HG02588 (cell line): ENCODE measurements around the gene FXYD3.
A peak's percentile ranks its signal among the peaks of the same experiment; 100 is the strongest.
"Not testable (repeated sequence)": the region's sequence is repeated elsewhere in the genome, so short reads cannot be mapped to it uniquely, and the experiment has no call there.

Source experiments
- ATAC-seq: cut with Tn5 transposase; IDR thresholded peaks from one replicate; pipeline ENCODE4 v1.9.1; 2021; ENCODE audit warnings: mild to moderate bottlenecking, moderate library complexity; ENCODE audit not compliant: unreplicated experiment

The FXYD3 gene

DNA sequence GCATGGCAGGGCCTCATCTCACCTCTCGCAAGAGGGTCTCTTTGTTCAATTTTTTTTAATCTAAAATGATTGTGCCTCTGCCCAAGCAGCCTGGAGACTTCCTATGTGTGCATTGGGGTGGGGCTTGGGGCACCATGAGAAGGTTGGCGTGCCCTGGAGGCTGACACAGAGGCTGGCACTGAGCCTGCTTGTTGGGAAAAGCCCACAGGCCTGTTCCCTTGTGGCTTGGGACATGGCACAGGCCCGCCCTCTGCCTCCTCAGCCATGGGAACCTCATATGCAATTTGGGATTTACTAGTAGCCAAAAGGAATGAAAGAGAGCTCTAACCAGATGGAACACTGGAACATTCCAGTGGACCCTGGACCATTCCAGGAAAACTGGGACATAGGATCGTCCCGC is 8.0 kb downstream of the FXYD3 start:
- ATAC-seq, result no peak

DNA sequence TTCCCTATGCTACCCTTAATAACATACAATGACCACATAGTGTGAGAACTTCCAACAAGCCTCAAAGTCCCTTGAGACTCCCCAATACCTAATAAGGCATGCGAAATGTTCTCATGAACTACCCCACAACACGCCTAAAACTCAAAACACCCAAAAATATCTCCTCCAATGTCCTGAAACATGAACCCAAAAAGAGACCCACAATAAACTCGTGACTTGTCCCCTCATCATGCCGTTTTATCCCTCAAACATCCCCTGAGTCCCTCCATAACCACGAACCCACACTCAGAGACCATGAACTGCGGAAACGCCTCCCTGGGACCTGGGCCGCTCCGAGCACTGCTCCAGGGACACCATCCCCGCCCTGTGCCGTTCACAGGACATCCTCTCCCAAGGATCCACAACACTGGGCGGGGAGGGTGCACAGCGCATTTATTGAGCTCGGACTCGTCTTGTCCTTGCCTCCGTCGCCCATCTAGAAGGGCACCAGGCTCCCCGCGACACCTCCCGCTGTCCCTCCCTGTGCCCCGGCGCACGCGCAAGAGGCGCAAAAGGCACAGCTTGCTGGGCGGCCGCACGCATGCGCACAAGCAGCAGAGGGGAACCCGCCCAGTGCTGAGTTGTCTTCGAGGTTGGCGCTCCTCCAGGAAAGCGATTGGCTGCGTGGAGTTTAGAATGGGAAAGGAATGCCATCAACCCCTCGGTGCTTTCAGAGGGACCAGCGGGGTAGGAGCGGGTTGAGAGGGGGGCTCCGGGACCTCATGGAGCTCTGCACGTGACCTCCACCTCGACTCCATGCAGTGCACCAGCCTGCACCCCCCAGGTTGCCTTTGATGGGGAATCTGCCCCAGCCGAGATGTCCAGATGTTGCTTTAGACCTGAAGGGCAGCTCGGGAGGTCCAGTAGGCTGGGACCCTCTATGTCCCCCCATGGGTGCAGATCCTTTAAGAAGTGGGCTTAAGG is 8.8 kb downstream of the FXYD3 start:
- peak; percentile 74 for ATAC-seq

DNA sequence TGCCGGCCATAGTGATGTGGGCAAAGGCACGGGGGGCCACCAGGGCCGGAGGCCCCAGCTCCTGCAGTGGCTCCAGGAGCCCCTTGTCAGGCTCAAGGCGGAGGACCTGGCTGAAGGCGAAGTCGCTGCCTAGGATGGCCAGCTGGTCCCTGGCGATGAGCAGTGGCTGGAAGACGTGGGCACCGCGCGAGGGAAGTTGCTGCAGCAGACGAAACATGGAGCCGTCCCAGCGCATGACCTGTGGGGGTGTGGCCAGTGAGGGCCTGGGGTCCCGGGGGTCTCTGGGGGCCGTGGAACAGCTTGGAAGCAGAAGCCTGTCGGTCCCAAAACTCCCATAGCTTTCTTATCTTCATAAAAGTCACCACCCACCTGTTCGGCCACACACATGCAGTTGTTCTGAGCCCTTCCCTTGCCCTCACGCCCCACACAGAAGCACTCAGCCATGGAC is 9.7 kb downstream of the FXYD3 start:
- ATAC-seq, result no peak

DNA sequence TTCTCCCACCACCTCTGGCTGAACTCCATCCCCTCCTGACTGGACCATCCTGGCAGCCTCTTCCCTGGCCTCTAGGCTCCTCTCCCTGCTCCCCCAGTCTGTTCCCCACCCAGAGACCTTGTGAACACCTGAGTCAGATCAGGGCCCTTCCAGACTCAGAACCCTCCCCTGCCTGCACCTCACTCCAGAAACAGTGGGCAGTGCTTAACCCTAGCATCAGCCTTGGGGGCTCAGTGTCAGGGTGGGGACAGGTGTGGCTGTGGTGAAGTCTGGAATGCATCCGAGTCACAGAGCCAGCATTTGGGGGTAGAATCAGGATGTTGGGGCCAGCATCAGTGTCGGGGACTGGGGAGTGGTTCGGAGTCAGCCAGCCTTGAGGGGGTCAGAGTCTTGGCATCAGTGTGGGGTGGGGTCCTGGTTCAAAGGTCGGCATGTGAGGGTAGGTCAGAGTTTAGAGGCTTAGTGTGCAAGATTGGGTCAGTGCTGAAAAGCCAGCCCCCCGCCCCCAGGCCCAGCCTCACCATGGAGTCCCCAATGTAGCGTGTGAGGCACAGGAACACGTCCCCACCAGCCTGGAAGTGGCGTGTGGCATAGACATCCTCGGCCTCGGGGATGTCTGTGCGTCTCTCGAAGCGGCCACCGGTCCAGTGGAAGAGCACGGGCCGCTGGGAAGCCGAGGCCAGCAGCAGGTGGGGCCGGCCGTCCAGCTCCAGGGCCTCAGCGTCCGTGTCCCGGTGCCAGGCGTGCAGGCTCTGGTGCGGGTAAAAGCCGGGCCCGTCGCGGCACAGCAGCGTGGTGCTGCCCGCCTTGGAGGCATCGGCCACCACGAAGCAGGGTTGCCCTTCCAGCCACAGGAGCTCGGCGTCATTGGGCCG is 10.4 kb downstream of the FXYD3 start:
- no peak for ATAC-seq

DNA sequence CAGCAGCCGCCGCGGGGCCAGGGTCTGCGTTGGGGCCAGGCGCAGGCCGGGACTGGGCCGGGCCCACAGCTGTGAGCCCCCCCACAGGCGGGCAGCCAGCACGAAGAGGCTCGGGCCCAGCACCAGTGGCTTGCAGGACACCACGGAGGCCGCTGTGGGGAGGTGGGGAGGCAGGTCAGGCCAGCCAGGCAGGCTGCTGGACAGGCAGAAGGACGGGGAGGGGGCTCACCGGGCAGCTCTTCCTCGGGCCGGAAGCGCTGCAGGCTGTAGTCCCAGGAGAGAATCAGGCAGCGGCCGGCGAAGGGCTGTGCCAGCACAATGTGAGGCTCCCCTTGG is 11.0 kb downstream of the FXYD3 start:
- no peak for ATAC-seq

DNA sequence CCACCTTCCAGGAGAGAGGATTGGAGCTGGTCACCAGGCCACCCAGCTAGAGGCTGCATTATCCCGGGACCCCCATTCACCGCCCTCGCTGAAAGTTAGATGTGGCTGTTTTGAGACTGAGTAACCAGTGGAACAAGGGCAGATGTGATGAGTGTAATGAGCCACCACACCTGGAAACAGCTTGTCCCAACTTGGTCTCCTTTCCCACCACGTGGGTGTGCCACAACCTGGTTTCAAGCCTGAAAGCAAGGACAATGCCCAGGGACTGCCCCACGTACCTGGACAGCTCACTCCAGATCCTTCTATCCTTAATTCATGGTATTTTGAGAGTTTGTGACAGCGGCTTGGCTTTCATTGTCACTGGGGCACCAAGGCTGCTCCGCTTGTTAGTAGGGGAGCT is 12.2 kb downstream of the FXYD3 start:
- ATAC-seq, result no peak

DNA sequence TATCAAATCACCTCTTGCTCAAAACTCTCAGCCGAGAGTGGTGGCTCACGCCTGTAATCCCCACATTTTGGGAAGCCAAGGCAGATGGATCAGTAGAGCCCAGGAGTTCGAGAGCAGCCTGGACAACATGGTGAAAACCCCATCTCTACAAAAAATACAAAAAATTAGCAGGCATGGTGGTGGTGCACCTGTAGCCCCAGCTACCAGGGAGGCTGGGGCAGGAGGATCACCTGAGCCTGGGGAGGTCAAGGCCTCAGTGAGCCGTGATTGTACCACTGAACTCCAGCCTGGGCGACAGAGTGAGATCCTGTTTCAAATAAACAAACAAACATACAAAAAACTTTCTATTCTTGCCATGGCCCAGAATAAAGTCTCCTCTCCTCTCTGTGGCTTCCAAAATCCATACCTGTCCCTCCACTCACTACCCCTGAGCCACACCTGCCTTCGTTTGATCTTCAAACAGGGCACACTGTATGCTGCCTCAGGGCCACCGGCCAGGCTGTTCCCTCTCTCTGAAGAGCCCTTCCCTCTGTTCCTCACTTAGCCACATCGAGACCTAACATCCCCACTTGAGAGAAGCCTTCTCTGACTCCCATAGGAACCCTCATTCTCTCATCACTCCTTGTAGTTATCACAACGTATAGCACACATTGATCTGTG is 12.9 kb downstream of the FXYD3 start:
- ATAC-seq, result no peak

DNA sequence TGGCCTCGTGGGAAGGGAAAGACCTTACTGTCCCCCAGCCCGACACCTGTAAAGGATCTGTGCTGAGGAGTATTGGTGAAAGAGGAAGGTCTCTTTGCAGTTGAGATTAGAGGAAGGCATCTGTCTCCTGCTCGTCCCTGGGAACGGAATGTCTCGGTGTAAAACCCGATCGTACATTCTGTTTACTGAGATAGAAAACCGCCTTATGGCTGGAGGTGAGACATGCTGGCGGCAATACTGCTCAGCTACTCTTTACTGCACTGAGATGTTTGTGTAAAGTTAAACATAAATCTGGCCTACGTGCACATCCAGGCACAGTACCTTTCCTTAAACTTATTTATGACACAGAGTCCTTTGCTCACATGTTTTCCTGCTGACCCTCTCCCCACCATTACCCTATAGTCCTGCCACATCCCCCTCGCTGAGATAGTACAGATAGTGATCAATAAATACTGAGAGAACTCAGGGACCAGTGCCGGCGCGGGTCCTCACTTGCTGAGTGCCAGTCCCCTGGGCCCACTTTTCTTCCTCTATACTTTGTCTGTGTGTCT is 14.2 kb downstream of the FXYD3 start:
- not testable (repeated sequence) for ATAC-seq

DNA sequence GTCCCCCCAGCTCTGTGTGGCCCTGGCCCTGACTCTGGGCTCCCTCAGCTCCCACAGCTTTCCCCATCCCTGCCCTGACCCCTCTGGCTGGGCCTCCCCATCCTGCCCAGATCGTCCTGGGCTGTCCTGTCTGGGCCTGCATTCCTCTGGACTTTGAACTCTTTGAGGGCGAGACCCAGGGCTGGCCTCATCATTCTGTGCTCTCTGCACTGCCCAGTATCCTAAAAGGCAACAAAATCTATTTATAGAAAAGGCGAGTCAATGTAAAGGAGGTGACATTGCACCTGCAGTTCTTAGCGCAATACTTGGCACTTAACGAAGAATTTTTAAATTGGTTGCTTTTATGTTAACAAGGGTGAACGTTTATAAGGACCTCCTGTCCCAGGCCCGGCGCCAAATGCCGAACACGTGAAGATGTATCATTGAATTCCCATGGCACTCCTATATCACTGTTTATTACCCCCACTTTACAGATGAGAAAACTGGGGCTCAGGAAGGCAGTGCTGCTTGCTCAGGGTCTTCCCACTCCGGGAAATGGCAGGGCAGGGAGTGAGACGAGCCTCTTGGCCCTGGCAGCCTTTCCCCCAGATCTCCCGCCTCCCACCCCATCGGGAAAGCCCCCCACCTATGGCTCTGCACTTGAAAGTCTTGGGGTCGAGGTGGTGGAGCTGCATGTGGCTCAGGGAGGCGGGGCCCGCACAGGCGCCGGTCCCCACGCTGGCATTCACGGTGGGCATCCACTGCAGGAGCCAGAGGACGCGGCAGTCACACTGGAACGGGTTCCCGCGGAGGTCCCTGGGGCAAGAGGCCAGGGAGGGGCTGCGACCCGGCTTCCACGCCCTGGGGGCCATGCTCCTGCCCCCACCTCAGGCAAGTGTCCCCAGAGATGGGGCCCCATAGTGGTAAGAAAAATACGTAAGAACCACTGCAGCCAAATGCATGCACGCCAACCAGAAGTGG is 15.4 kb downstream of the FXYD3 start:
- no peak for ATAC-seq

DNA sequence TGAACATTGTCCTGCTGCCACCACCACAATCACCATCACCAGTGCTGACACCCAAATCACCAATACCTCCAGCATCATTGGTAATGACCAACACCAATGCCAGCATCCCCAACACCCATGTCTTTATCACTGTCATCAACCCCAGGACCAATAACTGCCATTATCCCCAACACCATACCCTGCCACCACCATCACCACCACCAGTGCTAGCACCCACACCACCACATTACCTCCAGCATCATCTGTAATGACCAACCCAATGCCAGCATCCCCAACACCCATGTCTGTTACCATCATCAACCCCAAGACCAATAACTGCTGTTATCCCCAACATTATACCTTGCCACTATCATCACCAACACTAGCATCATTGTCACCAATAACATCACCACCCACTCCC is 16.6 kb downstream of the FXYD3 start:
- ATAC-seq, result no peak

DNA sequence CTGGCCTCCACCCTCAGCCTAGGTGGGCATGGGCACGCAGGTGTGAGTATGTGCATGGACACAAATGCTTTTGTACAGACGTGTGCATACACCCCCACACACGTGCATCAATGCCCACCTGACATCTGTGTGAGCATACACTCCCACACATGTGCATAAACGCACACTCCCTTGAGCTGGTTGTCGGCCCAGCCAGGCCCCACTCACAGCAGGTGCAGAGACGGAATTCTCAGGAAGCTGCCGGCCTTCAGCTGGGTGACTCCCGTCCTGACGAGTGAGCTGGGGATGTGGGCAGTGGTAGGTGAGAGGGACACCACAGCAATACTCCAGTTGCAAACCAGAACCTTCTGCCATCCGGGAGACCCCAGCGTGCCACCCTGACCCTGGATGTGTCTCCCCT is 18.2 kb downstream of the FXYD3 start:
- ATAC-seq, result no peak

DNA sequence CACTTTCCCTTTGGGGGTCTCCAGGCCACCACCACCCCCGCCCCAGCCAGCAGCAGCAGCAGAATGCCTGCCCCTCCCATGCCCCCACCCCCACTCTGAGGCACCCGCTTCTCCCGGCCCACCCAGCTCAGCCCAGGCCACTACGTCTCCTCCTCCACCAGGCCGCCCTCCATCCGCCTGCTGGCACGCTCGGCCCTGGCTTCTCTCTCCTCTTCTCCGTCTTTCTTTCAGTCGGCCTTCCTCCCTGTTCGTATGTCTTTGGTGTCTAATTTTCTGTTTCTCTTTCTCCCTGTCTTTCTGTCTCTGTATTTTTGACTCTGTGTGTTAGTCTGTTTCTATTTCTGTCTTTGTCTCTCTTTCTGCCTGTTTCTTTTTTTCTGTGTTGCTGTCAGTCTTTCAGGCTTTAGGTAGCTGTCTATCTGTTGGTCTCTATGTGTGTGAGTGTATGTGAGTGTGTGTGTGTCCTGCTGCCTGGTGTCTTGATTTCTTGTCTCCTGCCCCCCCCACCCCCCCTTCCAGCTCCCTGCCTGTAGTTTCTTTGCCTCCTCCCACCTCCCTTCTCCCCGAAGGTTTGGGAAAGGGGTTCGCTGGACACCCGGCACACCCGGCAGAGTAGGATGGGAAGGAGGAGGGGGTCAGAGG is 19.1 kb downstream of the FXYD3 start, which contains the start of gene LGI4:
Gene LGI4, minus strand, starts transcription at position 459 of the 642 bp plus-strand sequence. Its CDS starts 379 bp downstream, at position 80.
- ATAC-seq, result no peak

DNA sequence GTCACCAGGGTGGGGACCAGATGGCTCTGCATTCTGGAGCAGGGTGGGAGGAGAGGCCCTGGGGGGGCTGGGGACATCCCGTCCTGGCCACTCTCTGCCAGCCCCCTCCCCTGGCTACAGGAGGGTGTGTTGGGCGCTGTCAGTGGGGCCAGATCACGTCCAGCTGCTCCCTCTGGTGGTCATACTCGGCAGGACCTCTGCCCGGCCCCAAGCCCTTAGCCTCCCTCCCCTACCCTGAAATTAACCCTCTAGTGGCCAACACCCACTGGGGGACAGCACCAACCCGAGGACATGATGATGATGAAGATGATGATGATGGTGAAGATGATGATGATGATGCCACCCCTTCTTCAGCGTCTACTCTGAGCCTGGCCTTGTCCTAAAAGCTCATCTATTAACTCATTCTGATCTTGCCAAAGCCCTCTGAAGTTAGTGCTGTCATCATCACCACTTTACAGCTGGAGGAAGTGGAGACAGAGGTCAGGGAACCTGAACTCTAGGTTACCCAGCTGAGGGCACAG is 19.8 kb downstream of the FXYD3 start:
- no peak for ATAC-seq

DNA sequence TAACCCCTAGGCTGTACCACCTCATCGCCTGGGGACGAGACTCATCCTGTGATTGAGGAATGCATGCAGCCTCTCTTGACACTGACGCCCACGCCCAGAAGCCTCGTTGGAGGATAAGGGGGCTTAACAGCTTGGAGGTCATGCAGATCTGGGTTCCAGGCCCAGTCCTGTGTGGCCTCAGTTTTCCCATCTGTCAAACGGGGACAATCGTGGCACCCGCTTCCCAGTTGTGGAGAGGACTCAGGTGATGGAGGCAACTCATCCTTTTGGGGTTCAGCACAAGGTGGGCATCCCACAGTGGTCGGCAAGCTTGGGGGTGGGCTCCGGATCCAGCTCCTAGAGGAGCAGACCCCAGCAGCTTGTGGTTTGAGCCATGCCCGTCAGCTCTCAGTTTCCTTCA is 20.6 kb downstream of the FXYD3 start:
- no peak for ATAC-seq

DNA sequence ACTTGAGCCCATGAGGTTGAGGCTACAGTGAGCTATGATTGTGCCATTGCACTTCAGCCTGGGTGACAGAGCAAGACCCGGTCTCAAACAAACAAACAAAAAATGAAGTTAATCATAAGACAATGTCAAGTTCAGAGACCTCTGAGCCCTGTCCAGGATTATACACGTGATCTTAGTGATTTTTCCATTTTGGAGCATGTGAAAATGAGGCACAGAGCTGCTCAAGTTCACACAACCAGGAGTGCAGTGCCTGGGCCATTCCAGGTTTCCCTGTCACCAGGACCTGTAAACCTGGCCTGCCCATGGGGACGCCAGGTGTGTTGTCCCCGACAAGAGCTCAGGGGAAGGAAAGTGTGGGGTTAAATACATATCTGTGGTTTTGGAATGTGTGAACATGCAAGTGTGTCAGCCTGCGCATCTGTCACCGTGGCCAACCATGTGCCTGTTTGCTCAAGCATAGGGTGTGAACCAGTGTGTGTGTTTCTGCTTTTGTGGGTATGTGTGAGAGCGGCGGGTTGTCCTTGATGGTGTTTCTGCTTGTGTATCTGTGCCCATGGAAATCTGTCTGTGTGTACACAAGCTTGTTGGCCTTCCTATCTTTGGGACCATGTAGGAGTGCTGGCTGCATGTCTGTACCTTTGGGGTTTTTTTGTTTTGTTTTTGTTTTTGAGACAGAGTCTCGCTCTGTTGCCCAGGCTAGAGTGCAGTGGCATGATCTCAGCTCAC is 21.5 kb downstream of the FXYD3 start:
- no peak for ATAC-seq

DNA sequence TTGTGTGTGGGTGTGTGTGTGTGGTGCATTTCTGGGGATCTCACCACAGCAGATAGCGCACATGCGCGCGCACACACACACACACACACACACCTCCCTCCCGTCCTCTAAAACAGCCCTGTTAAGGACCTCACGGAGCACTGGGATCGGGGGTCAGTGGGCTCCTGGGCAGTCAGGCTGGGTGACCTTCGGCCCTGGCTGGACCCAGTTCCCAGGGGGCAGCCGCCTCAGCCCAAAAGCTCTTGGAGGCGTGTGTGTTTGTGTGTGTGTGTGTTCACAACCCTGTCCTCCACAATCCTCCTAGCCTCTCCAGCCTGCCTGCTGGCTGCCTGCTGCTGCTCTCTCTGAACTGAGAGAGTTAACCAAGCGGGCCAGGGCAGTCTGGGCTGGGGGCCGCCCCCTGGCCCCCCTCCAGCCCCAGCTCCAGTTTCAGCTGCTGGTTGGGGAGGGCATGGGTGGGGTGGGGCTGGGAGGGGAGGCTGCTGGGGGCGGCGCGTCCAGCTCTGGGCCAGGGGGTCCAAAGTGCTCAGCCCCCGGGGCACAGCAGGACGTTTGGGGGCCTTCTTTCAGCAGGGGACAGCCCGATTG is 22.8 kb downstream of the FXYD3 start, which contains the start of gene FXYD1:
Gene FXYD1, plus strand, starts transcription at position 520 of the 588 bp plus-strand sequence. CDS start 1,256 bp downstream, outside the sequence.
- no peak for ATAC-seq

DNA sequence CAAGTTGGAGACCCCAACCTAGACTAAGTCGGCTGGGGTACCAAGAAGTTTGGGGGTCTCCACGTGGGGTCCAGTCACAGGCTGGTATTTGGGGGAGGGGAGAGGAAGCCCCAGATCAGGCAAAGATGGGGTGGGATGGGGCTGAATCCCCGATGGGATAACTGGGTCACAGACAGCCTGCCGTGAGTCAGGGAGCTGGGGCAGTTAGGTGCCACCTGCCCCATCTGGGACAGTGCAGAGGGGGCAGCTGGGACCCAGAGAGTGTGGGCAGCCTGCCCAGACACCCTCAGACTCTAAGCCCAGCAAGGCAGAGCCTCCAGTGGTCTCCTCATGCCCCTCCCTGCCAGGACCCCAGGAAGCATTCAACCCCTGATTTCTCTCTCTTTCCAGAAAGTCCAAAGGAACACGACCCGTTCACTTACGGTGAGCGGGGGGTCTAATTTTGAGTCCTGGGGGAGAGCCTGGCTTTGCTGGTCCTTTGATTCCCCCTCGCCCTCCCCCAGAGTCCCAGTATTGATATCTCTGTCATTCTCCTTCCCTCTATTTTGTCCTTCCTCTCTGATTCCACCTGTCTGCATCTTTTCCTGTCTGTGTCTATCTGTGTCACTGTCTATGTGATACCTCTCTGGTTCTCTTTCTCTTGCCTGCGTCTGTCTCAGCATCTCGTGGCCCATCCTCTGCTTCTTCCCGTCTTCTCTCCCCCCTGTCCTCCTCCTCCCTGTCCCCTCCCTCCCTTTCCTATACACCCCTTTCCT is 24.8 kb downstream of the FXYD3 start:
- no peak for ATAC-seq
